Stimulated activated CD8-positive, alpha-beta memory T cell treated with anti-CD3 and anti-CD28 coated beads, Interleukin-15, amount 100 ng/mL, for 1 hour (primary cell): ENCODE measurements around the gene DIO2.

Source experiments
- DNase-seq: peaks from one replicate; pipeline ENCODE4 v3.0.0-alpha.2; 2020; ENCODE audit warnings: low read depth

Gene DIO2

DNA sequence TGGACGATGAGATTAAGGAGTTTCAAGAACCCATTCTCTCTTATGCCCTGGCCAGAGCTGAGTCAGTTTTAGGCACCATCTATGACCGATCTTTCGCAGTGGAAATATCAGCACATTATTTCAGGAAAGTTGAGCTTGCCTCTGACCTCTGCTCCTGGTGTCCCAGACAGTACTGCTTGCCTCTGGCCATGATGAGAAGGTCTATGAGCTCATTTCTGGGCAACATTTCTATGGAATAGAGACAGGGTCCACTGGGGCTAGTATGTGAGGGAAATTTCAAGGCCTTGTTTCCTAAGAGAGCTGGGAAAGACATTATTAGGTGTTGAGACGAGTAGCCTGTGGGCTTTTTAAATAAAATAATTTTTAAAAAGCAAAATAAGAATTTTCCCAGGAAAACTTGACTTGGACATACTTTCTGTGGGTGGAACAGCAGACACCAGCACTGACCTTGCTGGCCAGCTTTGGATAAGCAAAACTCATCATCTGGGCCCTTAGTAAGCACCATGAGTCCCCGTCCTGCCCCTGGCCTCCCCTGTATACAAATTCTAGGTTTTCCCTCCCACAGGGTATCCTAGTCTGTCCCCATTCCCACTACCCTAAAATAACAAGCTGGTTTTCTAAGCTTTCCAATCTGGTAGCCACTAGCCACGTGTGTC is 43.4 kb downstream of the DIO2 start:
- DNase-seq: no peak

DNA sequence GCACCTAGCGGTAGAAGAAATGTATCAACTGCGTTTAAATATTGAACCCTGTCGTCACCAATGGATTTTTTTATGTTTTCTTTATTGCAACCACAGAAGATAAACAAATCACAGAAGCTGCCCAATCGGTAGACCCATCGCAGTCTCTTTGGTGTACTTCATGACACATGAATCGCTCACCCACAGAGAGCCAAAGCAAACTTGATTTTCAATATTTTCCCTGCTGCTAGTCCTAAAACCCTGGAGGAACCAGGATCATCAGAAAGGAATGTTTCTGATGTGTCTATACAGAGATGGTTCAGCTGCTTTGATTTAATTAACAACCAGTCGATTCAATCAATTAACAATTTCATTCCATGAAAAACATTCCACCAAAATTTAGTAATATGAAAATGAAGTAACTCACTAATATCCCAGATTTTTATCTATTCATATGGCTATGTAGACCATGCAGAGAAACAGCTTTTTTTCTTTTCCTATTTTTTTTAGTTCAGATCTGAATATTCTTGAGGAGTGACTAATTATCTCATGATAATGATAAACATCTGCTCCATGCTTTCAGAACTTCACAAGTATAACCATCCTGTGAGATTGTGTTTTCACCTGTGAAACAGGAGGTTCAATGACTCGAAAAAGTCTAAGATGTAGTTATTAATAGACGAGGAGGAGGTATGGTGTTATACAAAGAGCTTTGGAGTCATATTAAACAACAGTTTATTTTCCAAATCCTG is 46.1 kb downstream of the DIO2 start:
- DNase-seq: no peak

GRCh38 chr14:80152763-80153162 is 58.5 kb downstream of the DIO2 start:
- no peak for DNase-seq

- no peak for DNase-seq
Observed at GRCh38 chr14:80152166-80152565, 59.1 kb downstream of the DIO2 start.

DNA sequence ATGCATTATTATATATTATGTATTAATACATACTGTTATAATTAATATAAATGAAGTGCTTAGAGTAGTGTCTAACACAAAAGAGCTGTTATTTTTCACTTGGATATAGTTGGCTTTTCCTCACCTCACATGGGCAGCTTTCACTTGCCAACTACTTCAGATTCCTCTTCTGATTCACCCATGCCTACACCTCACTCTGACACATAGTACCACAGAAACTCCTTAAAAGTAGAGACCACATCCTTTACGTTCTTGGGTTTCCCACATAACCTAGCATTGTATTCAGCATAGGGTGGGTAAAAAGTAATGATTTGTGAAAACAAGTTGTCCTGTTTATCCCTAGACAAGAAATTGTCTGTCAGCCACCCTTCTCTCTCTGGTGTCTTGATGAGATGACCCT is 61.0 kb downstream of the DIO2 start:
- no peak for DNase-seq
